Kidney (tissue), 14 donors: ENCODE data around the gene RFLNA. TPM values are rescaled to one million over a fixed set of nuclear protein-coding genes. Genes with fewer than 3 reads are reported as not detected.

Experiments used
- DNase-seq, 5 donors: peaks; one replicate each; pipeline ENCODE4 v3.0.0-alpha.2; 2013 to 2020
- FAIRE-seq: peaks from 2 replicates; lab custom pipeline; 2012; peaks lifted over from hg19 to GRCh38; lab: Jason Lieb, UNC
- H3K27ac ChIP-seq, 2 donors: one replicate each; pipeline ENCODE4 v1.7.0; 2013; ENCODE audit warnings: low read depth in 2 of 2, low read length in 2 of 2, inconsistent platforms in 1 of 2
- H3K27me3 ChIP-seq: one replicate; pipeline ENCODE4 v1.7.1; 2013; ENCODE audit warnings: low read length, inconsistent platforms; ENCODE audit not compliant: control insufficient read depth, insufficient read depth
- H3K36me3 ChIP-seq, 3 donors: one replicate each; pipeline versions ENCODE4 v1.7.0 to v1.7.1; 2013; ENCODE audit warnings: low read length in 3 of 3, control low read depth in 1 of 3, inconsistent platforms in 1 of 3; ENCODE audit not compliant: insufficient read depth in 3 of 3, control insufficient read depth in 2 of 3
- H3K4me1 ChIP-seq, 3 donors: one replicate each; pipeline versions ENCODE4 v1.7.0 to v1.7.1; 2013; ENCODE audit warnings: low read length in 3 of 3, inconsistent platforms in 1 of 3, low read depth in 1 of 3; ENCODE audit not compliant: control insufficient read depth in 2 of 3, insufficient read depth in 2 of 3
- H3K4me3 ChIP-seq, 3 donors: one replicate each; pipeline versions ENCODE4 v1.7.0 to v1.8.1; 2013; ENCODE audit warnings: low read length in 3 of 3, control low read depth in 1 of 3, inconsistent platforms in 1 of 3
- H3K9ac ChIP-seq, 3 donors: one replicate each; pipeline versions ENCODE4 v1.7.0 to v1.7.1; 2013; ENCODE audit warnings: low read length in 3 of 3, control low read depth in 1 of 3, inconsistent platforms in 1 of 3
- H3K9me3 ChIP-seq, 3 donors: one replicate each; pipeline versions ENCODE4 v1.7.0 to v1.7.1; 2013; ENCODE audit warnings: low read length in 3 of 3, control low read depth in 1 of 3, inconsistent platforms in 1 of 3; ENCODE audit not compliant: control insufficient read depth in 2 of 3, insufficient read depth in 1 of 3
- intact Hi-C: fragments of 100-400 bp; cut with DNase I; formaldehyde crosslinking; loops from one replicate; pipeline ENCODE4 v1.11.1; 2022
- polyA plus RNA-seq: library from polyadenylated mRNA; stranded (reverse); fragments of 350-450 nt; fragmentation: Illumina TruSeq; extraction: RNeasy Lipid Tissue Mini Kit (QIAGEN cat#74804); gene quantifications from one replicate; pipeline ENCODE4 v1.2.3, GENCODE V29; 2014; ENCODE audit warnings: low read depth, low replicate concordance; ENCODE audit not compliant: insufficient read depth
- total RNA-seq: library from RNA; stranded (reverse); fragmentation: NEBNext Ultra II Directional; extraction: Animal tissue kit (Norgen Biotek cat#: 25700); gene quantifications from one replicate; pipeline ENCODE4 v1.2.1, GENCODE V29; 2021
- TF ChIP-seq, protein P1 (sequence below): IDR thresholded peaks from 3 replicates; pipeline ENCODE4 v1.5.1; 2012; ENCODE audit warnings: mild to moderate bottlenecking, moderate library complexity, borderline replicate concordance; ENCODE audit not compliant: insufficient read depth; ENCODE audit errors: extremely low read depth
- donor health status: control.
- donor health status: control.
- donor health status: control.
- donor health status: control.
- donor health status: control.
- donor health status: DM: yes; HTN: yes; CAD: no.
- donor health status: Normal renal cell carcinoma (clear cell type).

RFLNA gene
- total and polyA plus RNA-seq, 2 donors from 2014 or later = 0.76 to 0.82 TPM

DNA sequence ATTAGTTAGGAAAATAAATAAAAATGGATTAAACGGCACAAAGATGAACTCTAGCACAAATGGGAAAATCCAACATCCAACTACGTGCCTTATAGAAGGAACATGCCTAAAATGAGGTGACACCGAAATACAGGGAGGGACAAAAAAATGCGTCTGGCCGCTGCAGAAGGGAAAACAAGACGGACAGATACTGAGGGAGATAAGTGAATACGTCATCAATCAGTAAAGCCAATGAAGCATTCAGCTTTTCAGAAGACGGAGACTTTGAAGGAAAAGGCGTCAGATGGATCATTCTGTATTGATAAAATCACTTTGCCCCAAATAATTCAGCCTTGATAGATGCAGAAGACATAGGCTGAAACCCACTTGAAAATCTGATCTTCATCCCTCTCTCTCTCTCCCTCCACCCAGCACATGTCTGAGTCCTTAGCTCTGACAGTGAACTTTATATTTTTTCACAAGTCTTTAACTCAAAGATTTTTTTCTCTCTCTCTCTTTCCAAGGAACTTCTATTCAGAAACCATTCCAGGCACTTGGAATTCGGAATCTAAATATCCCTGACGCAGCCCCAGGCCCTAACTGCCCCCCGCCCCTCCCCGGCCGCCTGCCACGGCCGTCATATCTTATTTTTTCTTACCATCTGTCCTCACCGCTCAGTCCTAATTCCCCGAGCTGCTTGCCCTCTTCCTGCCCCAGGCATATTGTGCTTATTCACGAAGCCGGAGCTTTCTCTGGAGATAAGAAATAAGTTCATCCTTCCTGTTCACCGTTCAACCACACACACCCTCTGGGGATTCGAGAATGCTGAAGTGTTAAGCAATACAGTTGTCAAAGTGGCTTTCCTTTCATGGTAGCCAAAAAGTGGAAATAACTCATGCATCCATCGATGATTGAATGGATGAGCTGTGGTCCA, 35.5 kb upstream of the RFLNA start:
- Histone ChIP-seq H3K4me3 (no peak overlapping the region), H3K9ac (no peak overlapping the region), H3K27me3 (peaks cover 5% of the 10 kb centered on the region), H3K36me3 (no peaks in the 10 kb centered on the region), H3K27ac (no peak overlapping the region), H3K9me3 (no peaks in the 10 kb centered on the region), H3K4me1 (no peaks in the 10 kb centered on the region)
- TF ChIP-seq, protein P1, sequence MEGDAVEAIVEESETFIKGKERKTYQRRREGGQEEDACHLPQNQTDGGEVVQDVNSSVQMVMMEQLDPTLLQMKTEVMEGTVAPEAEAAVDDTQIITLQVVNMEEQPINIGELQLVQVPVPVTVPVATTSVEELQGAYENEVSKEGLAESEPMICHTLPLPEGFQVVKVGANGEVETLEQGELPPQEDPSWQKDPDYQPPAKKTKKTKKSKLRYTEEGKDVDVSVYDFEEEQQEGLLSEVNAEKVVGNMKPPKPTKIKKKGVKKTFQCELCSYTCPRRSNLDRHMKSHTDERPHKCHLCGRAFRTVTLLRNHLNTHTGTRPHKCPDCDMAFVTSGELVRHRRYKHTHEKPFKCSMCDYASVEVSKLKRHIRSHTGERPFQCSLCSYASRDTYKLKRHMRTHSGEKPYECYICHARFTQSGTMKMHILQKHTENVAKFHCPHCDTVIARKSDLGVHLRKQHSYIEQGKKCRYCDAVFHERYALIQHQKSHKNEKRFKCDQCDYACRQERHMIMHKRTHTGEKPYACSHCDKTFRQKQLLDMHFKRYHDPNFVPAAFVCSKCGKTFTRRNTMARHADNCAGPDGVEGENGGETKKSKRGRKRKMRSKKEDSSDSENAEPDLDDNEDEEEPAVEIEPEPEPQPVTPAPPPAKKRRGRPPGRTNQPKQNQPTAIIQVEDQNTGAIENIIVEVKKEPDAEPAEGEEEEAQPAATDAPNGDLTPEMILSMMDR = no peak
- FAIRE-seq = no peak
- intact Hi-C loops = no loop called here
- no peak for DNase-seq

DNA sequence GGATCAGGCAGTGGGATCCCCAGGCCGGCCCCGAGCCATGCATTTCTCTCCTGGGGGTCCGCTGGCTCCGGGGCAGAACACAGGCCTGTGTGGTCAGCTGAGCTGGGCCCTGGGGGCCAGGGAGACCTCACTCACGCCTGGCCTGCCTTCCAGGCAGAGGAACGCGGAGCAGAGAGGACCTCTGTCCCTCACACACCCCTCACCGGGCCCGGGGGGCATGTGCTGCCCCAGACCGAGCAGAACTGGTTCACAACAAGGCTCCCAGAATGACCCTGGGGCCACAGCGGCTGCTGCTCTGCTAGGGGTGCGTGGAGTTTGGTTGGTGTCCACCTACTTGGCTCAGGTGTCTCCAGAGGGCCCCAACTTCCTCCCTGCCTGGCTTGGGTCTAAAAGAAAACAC, 33.0 kb upstream of the RFLNA start:
- Histone ChIP-seq H3K9ac (no peak overlapping the region), H3K9me3 (no peaks in the 10 kb centered on the region), H3K27me3 (peaks cover 5% of the 10 kb centered on the region), H3K27ac (no peak overlapping the region), H3K4me1 (no peaks in the 10 kb centered on the region), H3K4me3 (no peak overlapping the region), H3K36me3 (no peaks in the 10 kb centered on the region)
- DNase-seq (no peak), FAIRE-seq (no peak)
- TF ChIP-seq, protein P1 = no peak
- intact Hi-C loops = no loop called here

DNA sequence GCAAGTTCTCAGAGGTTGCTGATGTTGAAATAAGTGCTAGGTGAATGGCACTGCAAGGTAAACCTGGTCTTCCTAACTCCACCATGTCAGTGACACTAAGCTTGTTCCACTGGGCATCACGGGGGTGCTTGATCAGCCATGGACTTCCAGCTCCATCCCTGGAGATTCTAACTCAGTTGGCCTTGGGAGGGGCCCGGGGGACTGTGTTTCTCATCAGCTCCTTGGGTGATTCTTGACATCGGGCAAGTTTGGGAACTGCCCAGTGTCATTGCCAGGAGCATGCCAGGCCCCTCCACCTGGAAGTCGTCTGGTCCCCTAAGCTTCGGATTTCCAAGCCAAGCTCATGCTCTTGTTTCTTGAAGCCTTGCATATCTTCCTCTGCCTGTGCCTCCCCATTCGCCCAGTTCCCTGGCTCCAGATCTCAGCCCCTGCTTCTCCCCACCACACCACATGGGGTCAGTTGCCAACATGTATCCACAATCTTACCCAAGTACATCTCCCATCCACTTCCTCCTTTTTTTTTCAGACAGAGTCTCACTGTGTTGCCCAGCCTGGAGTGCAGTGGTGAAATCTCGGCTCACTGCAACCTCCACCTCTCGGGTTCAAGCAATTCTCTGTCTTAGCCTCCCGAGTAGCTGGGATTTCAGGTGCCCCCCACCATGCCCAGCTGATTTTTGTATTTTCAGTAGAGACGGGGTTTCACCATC, 30.7 kb upstream of the RFLNA start:
- TF ChIP-seq, protein P1 = no peak
- H3K9ac ChIP-seq = no peak overlapping the region
- FAIRE-seq (no peak), DNase-seq (peak in 1 of 5 donors; percentile 23)
- H3K36me3 ChIP-seq = no peaks in the 10 kb centered on the region
- no peaks in the 10 kb centered on the region for H3K4me1 ChIP-seq
- peaks cover 0 to 3% (median 0%) of the 10 kb centered on the region in 3 donors for H3K9me3 ChIP-seq
- no peak overlapping the region for H3K27ac ChIP-seq
- no peaks in the 10 kb centered on the region for H3K27me3 ChIP-seq
- no peak overlapping the region for H3K4me3 ChIP-seq
- intact Hi-C loops = no loop called here
